ELR (cell line): Measurements from ENCODE around the gene MRLN.
A peak's percentile ranks its signal among the peaks of the same experiment; 100 is the strongest.
"Not testable (repeated sequence)": the region's sequence is repeated elsewhere in the genome, so short reads cannot be mapped to it uniquely, and the experiment has no call there.

ENCODE experiments used
- DNase-seq: peaks from one replicate; pipeline ENCODE4 v3.0.0-alpha.2; 2015; ENCODE audit warnings: low read depth

MRLN gene

GRCh38 chr10:59745163-59745650, 8.0 kb downstream of the MRLN start:
- DNase-seq = no peak

GRCh38 chr10:59744762-59745161, 8.5 kb downstream of the MRLN start:
- DNase-seq = not testable (repeated sequence)

DNA sequence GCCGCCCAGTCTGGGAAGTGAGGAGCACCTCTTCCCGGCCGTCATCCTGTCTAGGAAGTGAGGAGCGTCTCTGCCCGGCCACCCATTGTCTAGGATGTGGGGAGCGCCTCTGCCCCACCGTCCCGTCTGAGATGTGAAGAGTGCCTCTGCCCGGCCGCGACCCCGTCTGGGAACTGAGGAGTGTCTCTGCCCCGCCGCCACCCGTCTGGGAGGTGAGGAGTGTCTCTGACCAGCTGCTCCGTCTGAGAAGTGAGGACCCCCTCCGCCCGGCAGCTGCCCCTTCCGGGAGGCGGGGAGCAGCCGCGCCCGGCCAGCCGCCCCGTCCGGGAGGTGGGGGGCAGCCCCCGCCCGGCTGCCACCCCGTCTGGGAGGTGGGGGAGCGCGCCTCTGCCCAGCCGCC, 9.1 kb downstream of the MRLN start:
- not testable (repeated sequence) for DNase-seq

DNA sequence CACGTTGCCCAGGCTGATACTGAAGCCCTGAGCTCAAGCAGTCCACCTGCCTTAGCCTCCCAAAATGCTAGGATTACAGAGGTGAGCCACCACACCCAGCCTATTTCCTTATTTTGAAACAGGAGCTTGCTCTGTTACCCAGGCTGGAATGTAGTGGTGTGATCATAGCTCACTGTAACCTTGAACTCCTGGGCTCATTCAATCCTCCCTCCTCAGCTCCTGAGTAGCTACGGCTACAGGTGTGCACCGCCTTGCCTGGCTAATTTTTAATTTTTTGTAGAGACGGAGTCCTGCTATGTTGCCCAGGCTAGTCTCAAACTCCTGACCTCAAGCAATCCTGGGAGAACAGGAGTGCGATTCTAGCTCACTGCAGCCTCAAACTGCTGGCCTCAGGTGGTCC, 11.7 kb downstream of the MRLN start:
- no peak for DNase-seq

DNA sequence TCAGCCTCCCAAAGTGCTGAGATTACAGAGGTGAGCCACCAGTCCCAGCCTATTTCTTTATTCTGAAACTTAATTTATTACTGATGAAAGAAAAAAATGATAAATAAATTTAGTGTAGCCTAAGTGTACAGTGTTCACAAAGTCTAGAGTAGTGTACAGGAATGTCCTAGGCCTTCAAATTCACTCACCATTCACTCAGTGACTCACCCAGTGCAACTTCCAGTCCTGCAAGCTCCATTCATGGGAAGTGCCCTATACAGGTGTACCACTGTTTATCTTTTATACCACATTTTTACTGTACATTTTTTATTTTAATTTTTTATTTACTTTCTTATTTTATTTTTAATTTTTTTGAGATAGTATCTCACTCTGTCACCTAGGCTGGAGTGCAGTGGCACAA, 12.2 kb downstream of the MRLN start:
- DNase-seq = no peak

- no peak for DNase-seq
Measured at GRCh38 chr10:59736749-59737148, 16.5 kb downstream of the MRLN start.

GRCh38 chr10:59735296-59735695, 18.0 kb downstream of the MRLN start:
- DNase-seq = no peak

DNA sequence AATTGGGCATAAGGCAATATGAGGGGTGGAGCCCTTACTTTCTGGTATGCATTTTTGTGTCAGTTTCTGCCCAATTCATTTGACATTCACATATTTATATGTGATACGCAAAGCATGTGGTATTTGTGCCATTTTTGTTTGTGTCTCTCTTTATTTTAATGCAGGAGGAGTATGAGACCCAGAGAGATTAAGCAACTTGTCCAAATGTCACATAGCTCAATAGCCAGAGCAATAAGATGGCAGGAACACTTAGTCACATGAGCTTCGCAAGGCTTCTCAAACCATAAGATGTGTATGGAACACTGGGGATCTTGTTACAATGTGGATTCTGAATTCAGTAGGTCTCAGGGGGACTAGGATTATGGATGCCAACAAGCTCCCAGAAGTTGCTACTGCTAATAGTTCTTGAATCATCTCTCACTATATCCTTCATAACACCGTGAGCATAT, 19.2 kb downstream of the MRLN start:
- DNase-seq = no peak

GRCh38 chr10:59733321-59734013, 19.8 kb downstream of the MRLN start:
- DNase-seq = not testable (repeated sequence)

GRCh38 chr10:59732849-59733248, 20.4 kb downstream of the MRLN start:
- DNase-seq = not testable (repeated sequence)

GRCh38 chr10:59729167-59729566, 24.1 kb downstream of the MRLN start:
- not testable (repeated sequence) for DNase-seq

DNA sequence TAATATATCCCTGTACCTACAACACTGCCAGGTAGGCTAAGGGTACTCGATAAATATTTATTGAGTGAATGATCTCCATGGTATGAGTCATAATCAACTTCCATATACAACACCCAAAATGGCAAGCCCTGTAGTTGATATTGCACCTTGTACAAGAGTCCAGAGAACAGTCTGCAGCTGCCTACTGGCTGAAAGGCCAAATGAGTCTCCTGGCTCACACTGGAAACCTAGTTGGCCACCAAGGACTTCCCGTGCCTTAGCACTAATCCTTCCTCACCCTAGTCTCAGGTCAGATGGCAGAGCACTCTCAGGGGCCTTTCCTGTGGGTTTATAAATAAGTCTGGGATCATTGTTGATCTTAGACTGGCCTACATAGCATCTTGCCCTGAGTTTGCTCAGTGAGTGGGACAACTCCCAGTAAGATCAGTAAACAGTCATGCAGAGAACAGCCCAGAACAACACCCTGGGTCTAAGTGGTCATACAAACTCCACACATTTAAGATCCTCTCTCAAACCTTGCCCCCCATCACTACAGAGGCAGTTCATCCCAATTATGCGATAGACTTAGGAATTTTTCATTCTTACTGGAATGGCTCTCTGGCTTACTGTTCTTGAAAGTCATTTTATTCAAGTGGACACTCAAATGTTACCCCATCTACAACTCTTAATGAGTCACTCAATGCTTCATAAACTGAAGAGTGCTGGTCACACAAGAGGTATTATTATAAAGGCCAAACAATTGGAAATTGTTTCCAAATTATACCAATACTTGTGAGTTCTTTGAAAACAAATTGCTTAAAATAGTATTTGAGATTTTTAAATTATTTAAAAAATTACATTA, 28.9 kb downstream of the MRLN start:
- DNase-seq = no peak

DNA sequence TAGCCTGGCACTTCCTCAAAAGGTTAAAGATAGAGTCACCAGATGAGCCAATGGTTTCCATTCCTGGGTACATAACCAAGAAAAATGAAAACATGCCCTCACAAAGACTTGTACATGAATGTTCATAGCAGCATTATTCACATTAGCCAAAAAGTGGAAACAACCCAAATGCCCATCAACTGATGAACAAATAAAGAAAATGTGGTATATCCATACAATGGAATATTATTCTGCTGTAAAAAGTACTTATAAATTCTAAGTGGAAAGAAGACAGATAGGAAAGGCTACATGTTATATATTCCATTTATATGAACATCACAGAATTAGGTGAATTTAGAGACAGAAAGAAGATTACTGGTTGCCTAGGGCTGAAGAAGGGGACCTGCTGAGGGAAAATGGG, 32.9 kb downstream of the MRLN start:
- no peak for DNase-seq

- peak; percentile 3 for DNase-seq
Measured at GRCh38 chr10:59719374-59719773, 33.9 kb downstream of the MRLN start.

GRCh38 chr10:59718257-59718656, 35.0 kb downstream of the MRLN start:
- no peak for DNase-seq

DNA sequence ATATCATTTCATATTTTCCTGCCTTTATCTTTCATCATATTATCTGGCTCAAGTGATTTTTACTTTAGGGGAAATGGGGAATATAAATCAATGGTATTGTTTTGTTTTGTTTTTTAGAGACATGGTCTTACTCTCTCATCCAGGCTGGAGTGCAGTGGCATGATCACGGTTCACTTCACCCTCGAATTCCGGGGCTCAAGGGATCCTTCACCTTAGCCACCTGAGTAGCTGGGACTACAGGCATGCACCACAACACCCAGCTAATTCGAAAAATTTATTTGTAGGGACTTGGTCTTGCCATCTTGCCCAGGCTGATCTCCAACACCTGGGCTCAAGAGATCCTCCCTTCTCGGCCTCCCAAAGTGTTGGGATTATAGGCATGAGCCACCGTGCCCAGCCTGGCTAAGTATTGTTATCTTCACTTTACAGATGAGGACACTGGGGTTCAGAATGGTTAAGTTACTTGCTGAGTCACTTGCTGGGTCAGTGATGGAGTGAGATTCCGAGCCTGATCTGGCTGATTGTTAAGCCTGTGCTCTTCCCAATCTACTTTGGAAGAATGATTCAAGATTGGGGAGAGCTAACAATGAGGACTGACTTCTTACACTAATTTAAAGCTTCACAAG, 39.9 kb downstream of the MRLN start:
- DNase-seq = no peak

DNA sequence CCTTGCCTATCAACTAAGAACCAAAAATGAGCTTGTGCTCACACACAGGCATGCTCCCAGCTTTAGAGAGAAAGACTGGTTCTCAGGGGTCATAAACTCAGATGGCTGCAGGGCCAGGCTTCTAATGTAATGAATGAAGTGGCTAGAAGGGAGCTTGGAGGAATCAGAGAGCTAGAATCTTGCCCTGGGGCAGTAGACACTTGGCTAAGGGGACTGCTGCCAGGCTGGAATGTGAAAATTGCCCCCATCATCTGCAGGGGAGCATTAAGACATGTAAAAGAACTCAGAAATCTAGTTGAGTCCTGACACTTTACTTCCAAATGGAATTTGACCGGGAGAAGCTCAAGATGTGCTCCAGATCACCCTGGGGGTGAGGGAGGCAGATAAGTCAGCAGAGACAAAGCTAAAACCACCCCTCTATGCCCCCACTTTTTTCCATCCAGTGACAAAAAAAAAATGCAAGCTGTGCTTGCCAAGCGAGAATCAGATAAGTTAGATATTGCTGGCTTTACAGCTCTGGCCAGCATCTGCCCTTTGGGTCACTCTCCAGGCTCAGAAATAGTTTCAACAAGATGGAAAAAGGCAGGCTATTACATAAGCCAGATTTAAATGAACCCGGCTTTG, 41.3 kb downstream of the MRLN start:
- no peak for DNase-seq

- DNase-seq = peak; percentile 39
Measured at GRCh38 chr10:59709395-59710125, 43.7 kb downstream of the MRLN start, which contains the start of gene SLC16A9. Gene SLC16A9, minus strand, starts transcription at chr10:59709850. Its CDS starts 25,559 bp downstream, at chr10:59684291.

DNA sequence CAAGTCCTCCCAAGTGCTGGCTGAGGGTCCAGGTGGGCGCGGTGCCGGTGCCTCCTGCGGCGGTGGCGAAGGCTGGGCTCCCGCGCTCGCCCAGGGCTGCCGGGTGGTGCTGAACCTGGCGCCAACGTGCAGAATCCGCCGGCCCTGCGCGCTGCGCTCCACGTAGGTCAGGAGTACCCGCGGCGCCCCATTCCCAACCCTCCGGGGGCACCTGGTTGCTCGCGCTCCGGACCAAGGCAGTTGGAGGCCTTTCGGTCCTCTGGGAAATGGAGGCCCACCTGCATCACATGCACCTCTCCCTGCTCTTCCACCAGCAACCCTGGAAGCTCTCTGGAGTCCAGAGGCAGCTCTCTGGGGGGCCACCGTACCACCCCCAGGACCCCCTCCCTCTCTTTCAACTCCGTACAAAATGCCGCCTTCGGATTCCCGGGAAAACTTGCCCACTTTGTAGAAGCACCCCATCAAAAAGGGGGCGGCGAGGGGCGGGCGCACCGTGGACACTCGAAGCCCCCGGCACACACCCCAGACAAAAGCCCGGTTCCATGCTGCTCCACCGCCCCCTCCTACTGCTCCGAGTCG, 44.4 kb downstream of the MRLN start:
- DNase-seq = no peak

DNA sequence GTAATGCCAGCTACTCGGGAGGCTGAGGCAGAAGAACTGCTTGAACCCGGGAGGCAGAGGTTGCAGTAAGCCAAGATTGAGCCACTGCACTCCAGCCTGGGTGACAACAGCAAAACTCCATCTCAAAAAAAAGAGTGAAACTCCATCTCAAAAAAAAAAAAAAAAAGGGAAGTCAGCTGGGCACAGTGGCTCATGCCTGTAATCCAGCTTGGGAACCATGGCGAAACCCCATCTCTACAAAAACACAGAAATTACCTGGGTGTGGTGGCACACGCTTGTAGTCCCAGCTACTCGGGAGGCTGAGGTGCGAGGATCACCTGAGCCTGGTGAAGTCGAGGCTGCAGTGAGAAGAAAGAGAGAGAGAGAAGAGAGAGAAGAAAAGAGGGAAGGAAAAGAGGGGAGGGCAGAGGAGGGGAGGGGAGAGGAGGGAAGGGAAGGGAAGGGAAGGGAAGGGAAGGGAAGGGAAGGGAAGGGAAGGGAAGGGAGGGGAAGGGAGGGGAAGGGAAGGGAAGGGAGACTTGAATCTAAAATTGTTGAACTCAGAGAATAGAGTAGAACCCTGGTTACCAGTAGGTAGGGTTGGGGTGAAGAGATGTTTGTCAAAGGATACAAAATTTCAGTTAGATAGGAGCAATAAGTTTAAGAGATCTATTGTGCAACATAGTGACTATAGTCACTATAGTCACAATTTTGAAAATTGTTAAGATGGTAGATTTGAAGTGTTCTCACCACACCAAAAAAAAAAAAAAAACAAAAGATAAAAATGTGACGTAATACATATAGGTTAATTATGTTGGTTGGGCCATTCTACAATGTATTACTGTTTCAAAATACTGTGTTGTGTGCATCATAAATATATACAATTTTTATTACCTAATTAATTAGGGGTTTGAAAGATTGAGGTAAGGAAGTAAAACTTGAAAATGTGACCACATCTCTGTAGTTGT, 46.1 kb downstream of the MRLN start:
- DNase-seq = no peak
